Right hindlimb (tissue), 1 donor: ENCODE measurements around the gene NEURL4.
A peak's percentile ranks its signal among the peaks of the same experiment; 100 is the strongest.
"Not testable (repeated sequence)": the region's sequence is repeated elsewhere in the genome, so short reads cannot be mapped to it uniquely, and the experiment has no call there.

ENCODE experiments used
- DNase-seq: peaks from one replicate; pipeline ENCODE4 v3.0.0-alpha.2; 2018

Gene NEURL4

GRCh38 chr17:7346761-7347614, 17.9 kb upstream of the NEURL4 start:
- DNase-seq, result peak; percentile 31

- DNase-seq, result no peak
Measured at GRCh38 chr17:7343250-7343649, 14.1 kb upstream of the NEURL4 start.

GRCh38 chr17:7341842-7342241, 12.7 kb upstream of the NEURL4 start:
- DNase-seq, result no peak

DNA sequence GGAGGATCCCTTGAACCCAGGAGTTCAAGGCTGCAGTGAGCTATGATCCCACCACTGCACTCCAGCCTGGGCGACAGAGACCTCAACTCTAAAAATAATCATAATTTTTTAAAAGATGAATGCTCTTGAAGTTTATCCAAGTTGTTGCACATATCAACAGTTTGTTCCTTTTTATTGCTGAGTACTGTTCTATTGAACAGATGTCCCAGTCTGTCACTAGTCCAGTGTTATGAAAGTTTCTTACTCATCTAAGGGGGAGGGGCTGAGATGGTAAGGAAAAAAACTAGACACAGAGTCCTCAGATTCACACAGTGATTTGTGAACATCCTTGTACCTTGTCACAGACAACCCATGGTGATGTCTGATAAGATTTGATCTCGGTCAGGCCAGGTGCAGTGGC, 11.0 kb upstream of the NEURL4 start:
- DNase-seq, result no peak

DNA sequence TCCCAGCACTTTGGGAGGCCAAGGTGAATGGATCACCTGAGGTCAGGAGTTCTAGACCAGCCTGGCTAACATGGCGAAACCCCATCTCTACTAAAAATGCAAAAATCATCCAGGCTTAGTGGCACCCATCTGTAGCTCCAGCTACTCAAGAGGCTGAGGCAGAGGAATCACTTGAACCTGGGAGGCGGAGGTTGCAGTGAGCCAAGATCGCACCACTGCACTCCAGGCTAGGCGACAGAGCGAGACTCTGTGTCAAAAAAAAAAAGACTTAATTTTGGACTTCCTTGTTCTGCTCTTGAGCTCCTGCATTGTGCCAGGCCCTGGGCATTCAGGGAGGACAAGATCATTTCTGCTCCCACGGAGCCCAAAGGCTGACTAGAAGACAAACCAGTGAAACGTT, 8.5 kb upstream of the NEURL4 start:
- not testable (repeated sequence) for DNase-seq

GRCh38 chr17:7336240-7337175, 7.4 kb upstream of the NEURL4 start, which contains the start of gene ACAP1:
TSS of gene ACAP1 (plus strand) at chr17:7336529. CDS start at chr17:7336735, 206 bp downstream.
- DNase-seq, result peak; percentile 19

- not testable (repeated sequence) for DNase-seq
Measured at GRCh38 chr17:7335765-7336164, 6.6 kb upstream of the NEURL4 start.

DNA sequence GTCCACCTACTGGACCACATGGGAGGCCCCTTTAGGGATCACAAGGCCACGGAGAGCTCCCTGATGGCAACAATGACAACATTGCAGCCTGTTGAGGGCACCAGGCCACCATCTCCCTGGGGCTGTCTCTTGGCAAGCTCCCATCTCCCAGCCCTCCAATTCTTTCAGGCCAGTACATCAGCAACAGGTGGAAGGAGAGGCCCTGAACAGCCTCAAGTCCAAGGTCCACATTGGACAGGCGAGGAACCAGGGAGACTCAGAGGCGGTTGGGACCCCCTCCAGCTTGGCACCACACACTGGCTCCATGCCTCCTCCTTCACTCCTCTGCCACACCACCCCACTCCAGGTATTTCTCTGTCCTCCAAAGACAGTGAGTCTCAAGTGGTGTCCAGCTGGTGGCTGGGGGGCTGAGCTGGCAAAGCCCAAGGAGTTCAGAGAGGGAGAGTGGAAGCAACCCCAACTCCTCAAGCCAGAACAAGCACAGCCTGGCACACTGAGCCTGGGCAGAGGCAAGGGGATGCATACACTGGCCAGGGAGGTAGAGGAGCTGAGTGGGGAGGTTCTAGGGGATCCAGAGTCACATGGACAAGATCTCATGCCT, 5.9 kb upstream of the NEURL4 start:
- no peak for DNase-seq

GRCh38 chr17:7332600-7333069, 3.5 kb upstream of the NEURL4 start:
- DNase-seq, result not testable (repeated sequence)

- no peak for DNase-seq
Measured at GRCh38 chr17:7332111-7332510, 3.0 kb upstream of the NEURL4 start.

DNA sequence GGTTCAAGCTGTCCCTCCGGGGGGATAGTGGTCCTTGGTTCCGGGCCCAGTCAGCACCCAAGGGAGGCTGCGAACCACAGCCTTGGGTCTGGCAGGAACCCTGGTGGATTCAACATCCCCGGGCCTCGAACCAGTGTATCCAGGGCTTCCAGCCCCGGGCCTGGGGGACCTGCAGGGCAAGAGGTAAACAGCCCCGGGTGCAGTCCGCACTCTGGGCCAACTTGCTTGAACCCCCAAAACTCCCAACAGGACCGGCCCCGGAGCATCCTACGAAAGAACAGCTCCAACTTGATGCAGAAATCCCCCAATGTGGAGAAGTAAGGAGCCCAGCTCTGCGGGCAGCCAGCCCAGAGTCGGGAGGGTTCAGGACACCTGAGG, 1.5 kb upstream of the NEURL4 start:
- DNase-seq, result no peak

- peak; percentile 93 for DNase-seq
Measured at GRCh38 chr17:7329997-7330637, 982 bp upstream of the NEURL4 start.

DNA sequence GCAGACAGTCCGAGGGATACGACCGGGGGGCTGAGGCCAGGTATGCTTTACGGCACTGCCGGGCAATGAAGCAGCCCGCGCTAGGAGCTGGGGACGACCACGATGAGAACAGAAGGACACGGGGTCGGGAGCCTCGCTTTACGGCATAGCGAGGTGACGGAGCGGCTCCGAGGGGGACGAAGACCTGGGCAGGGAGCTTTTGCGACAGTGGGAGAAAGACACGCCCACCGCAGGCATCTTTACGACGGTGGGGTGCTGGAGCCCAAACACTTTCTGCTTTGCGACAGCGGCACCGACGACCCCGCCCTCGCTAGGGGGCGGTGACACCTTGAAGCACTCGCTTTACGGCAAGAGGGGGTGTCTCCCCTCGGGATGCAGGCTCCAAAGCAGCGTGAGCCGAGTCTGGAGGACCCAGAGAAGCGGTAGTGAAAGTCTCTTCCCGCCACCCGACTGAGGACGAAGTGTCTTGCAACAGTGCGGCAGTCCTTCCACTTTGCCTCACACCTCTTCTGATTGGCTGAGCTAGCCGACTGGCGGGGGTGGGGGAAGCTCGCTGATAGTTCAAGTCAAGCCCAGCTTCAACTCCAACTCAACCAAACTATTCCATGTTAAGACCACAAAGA, 350 bp upstream of the NEURL4 start:
- peak; percentile 99 for DNase-seq

- no peak for DNase-seq
Measured at GRCh38 chr17:7328009-7328408, 1.1 kb downstream of the NEURL4 start.

DNA sequence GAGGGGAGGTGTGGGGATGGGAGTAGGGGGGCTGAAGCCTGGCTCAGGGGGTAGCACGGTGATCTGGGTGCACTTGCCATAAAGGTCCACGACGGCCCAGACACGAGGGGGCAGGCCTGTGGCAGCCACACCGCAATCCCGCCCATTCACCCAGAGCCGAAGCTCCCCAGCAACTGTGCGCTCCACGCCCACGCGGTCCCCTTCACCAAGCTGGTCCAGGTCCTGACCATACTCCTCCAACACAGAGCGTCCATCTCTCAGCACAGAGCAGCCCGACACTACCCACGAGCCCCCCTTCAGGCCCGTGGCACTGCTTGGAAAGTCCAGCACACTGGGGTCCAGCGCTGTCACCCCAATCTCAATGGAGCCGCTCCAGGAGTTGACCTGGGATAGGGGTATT, 1.6 kb downstream of the NEURL4 start:
- no peak for DNase-seq

GRCh38 chr17:7327056-7327455, 2.1 kb downstream of the NEURL4 start:
- no peak for DNase-seq

- no peak for DNase-seq
Measured at GRCh38 chr17:7326186-7326585, 2.9 kb downstream of the NEURL4 start.

- no peak for DNase-seq
Measured at GRCh38 chr17:7325031-7325528, 4.1 kb downstream of the NEURL4 start.

DNA sequence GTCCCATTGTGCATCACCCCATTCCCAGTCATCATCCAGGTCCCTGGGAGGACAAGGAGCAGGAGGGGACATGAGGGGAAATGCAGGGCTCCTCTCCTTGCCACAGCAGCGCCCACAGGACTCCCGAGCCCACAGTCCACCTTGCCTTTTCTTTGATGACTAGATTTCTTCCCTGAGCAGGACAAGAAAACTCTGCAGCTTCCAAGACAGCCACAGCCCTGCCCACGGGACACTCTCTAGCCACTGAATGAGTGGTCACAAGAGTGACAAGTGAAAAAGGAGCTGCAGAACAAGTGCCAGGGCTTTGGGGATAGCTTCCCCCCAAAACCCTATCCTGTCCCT, 4.7 kb downstream of the NEURL4 start:
- DNase-seq, result no peak

- DNase-seq, result no peak
Measured at GRCh38 chr17:7323731-7324437, 5.3 kb downstream of the NEURL4 start.

- no peak for DNase-seq
Measured at GRCh38 chr17:7322520-7323194, 6.5 kb downstream of the NEURL4 start.
